ENCODE data around the gene GRM5.

Gene GRM5

DNA sequence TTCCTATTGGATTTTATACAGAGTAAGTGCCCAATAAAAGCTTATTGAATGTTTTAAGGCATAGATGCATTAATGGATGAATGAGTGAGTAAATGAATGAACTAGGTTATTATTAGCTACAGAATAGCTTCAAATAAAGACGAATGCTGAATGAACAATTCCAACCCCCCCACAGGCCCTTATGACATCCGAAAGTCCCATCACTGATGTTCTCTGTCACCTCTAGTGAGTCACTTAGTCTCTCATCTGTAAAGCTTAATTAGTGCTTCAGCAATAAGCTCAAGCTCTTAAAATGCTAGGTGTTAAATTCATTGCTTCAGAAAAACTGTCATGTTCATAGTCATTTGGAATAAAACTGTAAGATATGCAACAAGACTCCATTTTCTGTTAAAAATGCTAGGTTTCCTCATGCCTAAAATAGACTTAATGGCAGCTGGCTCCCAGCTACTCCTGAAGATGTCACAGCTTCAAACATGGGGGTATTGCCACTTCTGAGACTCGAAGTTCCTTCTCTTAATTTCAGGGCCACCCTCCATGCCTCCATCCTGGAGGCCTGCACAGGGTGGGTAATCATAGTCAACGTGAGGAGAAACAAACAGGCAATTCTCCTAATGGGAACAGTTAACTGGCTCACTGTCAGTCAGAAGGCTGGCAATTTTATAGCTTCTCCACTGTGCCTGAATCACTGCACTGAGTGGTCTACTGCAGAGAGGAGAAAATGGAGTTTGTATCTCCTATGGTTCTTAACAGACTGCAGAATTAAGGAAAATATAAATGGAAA is 373.3 kb downstream of the GRM5 start:
- in situ Hi-C loops (cut with HindIII; ENCODE audit: low sequenced_read_pairs) = no loop called here
- no peak for DNase-seq (ENCODE audit: low read depth, low spot score)
- no peak for TF ChIP-seq CTCF (IDR thresholded peaks at IDR 0.05; ENCODE audit: low read depth, low read length)
- H3K4me3 ChIP-seq (ENCODE audit: low read depth, low read length) = no peak overlapping the region

GRCh38 chr11:88689548-88690240 is 376.1 kb downstream of the GRM5 start:
- TF ChIP-seq CTCF (IDR thresholded peaks at IDR 0.05; ENCODE audit: low read depth, low read length) = no peak
- in situ Hi-C loops (cut with HindIII; ENCODE audit: low sequenced_read_pairs) = no loop called here
- DNase-seq (ENCODE audit: low read depth, low spot score) = no peak
- no peak overlapping the region for H3K4me3 ChIP-seq (ENCODE audit: low read depth, low read length)

DNA sequence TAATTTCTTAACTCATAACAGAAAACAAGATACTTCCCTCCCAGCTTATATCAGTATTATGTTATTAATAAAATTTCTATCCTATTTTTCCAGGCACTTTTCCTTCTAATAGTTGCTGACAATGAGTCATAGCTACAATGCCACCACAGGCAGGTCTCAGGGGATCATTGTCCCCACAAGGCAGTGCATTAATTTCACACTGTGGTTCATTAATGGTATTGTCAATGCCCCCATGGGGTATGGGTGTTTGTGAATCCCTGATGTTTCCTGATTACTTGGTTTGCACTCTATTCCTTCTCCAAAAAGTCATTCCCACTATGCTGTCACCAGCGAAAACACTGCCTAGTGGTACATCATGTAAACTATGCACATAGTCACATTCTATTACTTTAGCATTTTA is 382.8 kb downstream of the GRM5 start:
- in situ Hi-C loops (cut with HindIII; ENCODE audit: low sequenced_read_pairs) = no loop called here
- TF ChIP-seq CTCF (IDR thresholded peaks at IDR 0.05; ENCODE audit: low read depth, low read length) = no peak
- no peak overlapping the region for H3K4me3 ChIP-seq (ENCODE audit: low read depth, low read length)
- DNase-seq (ENCODE audit: low read depth, low spot score) = no peak

DNA sequence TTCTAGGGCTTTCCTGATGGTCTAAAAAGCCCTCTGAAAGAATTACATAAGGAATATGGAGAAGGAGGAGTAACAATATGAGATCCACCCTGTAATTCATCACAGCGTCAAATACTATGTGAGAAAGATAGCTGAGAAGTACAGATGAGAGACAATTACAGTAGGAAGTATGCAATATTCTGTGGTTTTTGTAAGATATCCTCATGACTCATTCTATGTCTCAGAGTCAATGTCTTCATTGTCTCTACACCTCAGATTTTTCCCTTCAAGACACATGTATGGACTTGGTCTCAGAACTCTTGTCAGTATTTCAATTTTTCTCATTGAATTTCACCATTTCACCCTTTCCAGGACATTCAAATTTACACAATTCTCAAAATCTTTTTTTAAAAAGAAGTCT is 385.0 kb downstream of the GRM5 start:
- in situ Hi-C loops (cut with HindIII; ENCODE audit: low sequenced_read_pairs) = no loop called here
- H3K4me3 ChIP-seq (ENCODE audit: low read depth, low read length) = no peak overlapping the region
- no peak for TF ChIP-seq CTCF (IDR thresholded peaks at IDR 0.05; ENCODE audit: low read depth, low read length)
- peak; percentile 2 for DNase-seq (ENCODE audit: low read depth, low spot score)

DNA sequence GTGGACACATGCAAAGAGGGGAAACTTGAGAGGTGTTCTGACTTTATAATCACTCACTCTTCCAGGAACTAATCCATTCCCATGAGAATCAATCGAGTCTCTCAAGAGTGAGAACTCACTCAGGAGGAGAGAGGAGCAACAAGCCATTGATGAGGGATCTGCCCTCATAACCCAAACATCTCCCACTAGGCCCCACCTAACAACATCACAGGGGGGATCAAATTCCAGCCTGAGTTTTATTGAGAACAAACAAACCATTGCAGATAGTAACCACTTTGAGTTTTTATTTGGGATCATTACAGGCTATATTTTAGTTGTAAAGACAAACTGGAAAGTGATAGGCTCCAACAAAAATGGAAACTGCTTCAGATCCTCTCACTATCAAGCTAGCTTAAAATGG is 399.4 kb downstream of the GRM5 start:
- no peak overlapping the region for H3K4me3 ChIP-seq (ENCODE audit: low read depth, low read length)
- in situ Hi-C loops (cut with HindIII; ENCODE audit: low sequenced_read_pairs) = no loop called here
- no peak for DNase-seq (ENCODE audit: low read depth, low spot score)
- no peak for TF ChIP-seq CTCF (IDR thresholded peaks at IDR 0.05; ENCODE audit: low read depth, low read length)

GRCh38 chr11:88657076-88657738 is 408.6 kb downstream of the GRM5 start:
- TF ChIP-seq CTCF (IDR thresholded peaks at IDR 0.05; ENCODE audit: low read depth, low read length) = no peak
- H3K4me3 ChIP-seq (ENCODE audit: low read depth, low read length) = no peak overlapping the region
- peak; percentile 5 for DNase-seq (ENCODE audit: low read depth, low spot score)
- in situ Hi-C loops (cut with HindIII; ENCODE audit: low sequenced_read_pairs) = no loop called here

Data from astrocyte of the spinal cord (primary cell).